Peyer's patch (tissue), 4 donors: Measurements from ENCODE around the gene OVOL3.

Source experiments
- POLR2A ChIP-seq, 2 donors: fragments of 450-650 bp; IDR thresholded peaks; one replicate each; pipeline ENCODE4 v1.5.1; 2017; ENCODE audit warnings: antibody characterized with exemption in 2 of 2, mild to moderate bottlenecking in 2 of 2, moderate library complexity in 2 of 2
- TF ChIP-seq, protein P1 (sequence below), 6 experiments: fragments of 450-650 bp in 4 of 6; fragments of 200-600 bp in 2 of 6; sonication (generic) in 1 of 6; IDR thresholded peaks; one replicate each; pipeline ENCODE4 v1.5.1; 2017 to 2019; ENCODE audit warnings: antibody characterized with exemption in 6 of 6, mild to moderate bottlenecking in 3 of 6, moderate library complexity in 1 of 6

- TF ChIP-seq, protein P1, sequence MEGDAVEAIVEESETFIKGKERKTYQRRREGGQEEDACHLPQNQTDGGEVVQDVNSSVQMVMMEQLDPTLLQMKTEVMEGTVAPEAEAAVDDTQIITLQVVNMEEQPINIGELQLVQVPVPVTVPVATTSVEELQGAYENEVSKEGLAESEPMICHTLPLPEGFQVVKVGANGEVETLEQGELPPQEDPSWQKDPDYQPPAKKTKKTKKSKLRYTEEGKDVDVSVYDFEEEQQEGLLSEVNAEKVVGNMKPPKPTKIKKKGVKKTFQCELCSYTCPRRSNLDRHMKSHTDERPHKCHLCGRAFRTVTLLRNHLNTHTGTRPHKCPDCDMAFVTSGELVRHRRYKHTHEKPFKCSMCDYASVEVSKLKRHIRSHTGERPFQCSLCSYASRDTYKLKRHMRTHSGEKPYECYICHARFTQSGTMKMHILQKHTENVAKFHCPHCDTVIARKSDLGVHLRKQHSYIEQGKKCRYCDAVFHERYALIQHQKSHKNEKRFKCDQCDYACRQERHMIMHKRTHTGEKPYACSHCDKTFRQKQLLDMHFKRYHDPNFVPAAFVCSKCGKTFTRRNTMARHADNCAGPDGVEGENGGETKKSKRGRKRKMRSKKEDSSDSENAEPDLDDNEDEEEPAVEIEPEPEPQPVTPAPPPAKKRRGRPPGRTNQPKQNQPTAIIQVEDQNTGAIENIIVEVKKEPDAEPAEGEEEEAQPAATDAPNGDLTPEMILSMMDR (IDR thresholded peaks at IDR 0.05) = no peak
- TF ChIP-seq POLR2A (IDR thresholded peaks at IDR 0.05) = no peak
Observed at GRCh38 chr19:36151144-36152018, 40.4 kb downstream of the OVOL3 start.
